GM19035 (cell line): Measurements from ENCODE around the gene ITPK1.

Source experiments
- ATAC-seq: cut with Tn5 transposase; IDR thresholded peaks from one replicate; pipeline ENCODE4 v1.9.1; 2021; ENCODE audit not compliant: unreplicated experiment

ITPK1 gene

GRCh38 chr14:92928961-92929688 is 186.6 kb downstream of the ITPK1 start:
- ATAC-seq = no peak

DNA sequence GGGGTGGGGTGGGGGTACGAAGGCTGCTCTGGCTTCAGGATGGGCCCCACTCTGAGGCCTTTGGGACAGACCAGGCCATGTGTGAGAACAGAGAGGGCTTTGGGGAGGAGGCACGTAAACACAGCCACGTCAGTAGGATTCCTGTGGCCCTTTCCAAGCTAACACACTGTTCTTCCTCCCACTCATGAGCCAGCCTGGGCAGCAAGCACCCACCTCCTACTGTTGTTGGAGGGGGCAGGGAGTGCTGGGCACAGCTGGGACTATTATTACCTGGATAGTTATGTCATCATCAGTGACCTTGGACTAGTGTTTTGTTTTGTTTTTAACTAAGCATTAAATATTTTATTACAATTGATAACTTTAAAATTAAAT is 187.5 kb downstream of the ITPK1 start:
- ATAC-seq = no peak

DNA sequence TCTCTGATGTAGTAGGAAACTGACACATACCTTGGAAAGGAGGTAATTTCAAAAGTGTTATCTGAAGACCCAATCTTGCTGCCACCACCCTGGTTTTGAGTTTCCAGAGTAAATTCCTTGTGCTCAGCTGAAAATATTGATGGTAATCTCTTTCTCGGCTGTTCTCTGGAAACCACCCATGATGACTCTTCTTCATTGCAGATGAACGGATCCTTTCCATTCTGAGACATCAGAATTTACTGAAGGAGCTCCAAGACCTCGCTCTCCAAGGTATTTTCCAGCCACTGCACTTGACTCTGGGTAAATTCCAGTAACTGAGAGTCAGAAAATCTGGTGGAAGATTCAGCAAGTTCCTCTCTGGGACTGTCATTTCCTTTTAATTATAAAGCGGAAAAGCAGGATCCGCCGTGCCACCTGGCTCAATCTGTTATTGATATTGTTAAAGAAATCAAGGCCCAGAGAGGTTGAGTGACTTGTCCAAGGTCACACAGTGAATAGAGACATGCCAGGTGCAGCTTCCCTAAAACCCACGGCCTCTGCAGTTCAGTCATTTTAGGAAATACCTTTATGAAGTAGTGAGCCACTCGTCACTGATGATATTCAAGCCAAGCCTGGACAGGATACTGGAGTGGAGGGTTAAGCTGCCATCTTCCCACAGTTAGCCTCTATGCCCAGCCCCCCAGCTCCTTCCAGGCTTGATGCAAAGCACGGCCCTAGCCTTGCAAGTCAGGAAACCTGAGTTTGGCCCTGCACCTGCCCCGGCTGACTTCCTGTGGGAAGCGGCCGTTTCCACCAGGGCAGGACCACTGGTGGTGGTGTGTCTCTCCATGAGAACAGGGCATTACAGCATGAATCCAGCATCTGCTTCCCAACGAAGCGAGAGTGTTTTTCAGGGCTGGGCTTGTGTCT is 188.1 kb downstream of the ITPK1 start:
- ATAC-seq = no peak

GRCh38 chr14:92926931-92927330 is 188.8 kb downstream of the ITPK1 start:
- ATAC-seq = no peak

- no peak for ATAC-seq
Observed at GRCh38 chr14:92926180-92926845, 189.4 kb downstream of the ITPK1 start.

DNA sequence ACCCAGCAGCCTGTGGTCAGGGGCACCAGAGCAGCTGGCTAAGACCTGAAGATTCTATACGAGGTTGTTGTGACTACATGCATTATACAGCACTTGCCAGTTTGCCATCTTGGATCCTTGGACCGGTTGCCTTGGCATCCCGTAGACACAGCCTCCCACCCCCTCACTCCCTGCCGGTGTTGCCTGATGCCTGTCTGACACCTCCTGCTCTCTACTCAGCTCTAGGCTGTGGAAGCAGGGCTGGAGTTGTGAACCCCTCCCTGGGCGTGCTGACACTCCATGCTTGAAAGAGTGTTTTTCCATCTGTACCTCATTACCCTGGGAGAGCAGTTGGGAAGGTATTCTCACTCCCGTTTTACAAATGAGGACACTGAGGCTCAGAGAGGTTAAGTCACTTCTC is 190.3 kb downstream of the ITPK1 start:
- no peak for ATAC-seq

GRCh38 chr14:92924247-92924646 is 191.5 kb downstream of the ITPK1 start:
- no peak for ATAC-seq

DNA sequence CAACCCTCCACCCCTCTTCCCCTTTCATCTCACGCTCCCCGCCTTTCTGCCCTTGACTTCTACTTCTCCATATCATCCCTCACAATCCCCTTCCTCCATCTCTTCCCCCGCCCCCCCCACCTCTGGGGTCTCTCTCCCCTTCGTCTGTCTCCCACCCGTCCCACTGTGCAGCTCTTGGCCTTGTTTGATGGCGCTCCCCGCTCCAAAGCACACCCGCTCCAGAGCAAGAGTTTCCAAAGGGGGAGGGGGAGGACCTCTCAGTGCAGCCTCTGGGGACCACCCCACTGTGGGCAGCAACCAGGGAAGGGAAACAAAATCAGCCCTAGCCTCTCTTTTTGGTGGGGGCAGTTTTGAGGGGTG is 192.0 kb downstream of the ITPK1 start:
- no peak for ATAC-seq

GRCh38 chr14:92922883-92923743 is 192.6 kb downstream of the ITPK1 start, which contains the start of gene CHGA:
TSS of gene CHGA (plus strand) at chr14:92923150. CDS start at chr14:92923360, 210 bp downstream.
- ATAC-seq = no peak

DNA sequence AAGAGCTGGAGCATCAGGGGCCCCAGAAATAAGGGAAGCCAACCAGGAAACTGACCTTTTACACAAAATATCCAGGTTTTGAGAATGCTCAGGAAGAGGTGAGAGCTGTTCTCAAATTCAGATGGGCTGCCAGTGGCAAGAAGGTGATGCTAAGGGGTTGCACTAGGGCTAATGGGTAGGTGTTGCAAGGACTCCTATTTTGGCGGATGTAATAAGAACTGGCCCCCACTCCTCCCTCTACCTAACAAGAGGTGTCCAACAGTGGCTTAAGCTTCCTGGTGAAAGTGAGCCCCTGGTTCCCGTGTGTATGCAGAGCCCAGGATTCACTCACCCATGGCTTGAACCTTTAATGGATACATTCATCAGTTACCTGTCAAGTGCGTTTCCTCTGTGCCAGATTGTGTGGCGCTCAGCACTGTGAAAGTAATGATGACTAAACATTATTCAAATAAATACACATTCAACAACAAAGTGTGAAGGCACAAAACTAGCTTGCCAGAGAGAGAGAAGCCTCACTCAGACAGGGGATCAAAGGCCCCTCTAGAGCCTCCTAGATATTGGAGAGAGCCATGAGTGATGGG is 193.5 kb downstream of the ITPK1 start:
- no peak for ATAC-seq

- ATAC-seq = no peak
Observed at GRCh38 chr14:92920001-92920400, 195.7 kb downstream of the ITPK1 start.

- no peak for ATAC-seq
Observed at GRCh38 chr14:92917956-92918355, 197.8 kb downstream of the ITPK1 start.

DNA sequence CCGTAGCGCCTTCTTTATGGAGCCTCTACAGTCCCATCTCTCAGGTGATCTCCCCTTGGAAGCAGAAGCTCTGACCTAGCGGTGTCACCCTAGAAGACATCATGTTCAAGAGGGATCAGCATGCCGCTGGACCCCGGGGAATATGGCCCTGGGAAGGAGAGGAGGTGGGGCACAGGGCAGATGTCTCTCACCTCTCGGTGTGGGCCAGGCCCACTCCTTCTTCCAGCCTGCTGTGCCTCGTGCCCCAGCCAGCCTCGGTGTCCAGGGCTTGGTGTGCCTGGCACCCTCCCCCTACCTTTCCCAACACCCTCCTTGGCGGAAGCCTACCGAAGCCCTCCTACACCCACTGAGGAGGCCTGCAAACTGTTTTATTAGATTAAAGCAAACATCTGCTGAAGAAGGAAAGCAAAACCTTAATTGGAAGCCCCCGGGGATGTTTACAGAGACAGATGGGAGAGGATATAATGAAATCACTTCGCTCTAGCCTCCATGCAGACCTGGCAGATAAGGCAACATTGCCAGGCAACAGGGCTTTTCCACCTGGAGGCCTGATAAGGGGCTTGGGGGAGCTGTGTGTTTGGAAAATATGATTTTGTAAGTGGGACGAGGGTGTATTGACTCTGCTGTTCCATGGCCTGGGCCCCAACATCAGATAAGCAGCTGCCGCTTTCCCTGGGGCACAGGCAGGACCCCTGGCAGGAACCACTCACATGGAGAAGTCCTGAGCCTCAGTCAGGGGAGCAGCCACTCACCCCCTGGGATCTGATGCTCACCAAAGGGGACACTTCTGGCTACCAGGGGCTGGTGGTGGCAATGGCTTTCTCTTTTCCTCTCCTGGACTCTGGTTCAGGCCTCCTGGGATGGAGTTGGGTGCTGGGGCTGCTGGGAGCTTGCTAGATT is 198.4 kb downstream of the ITPK1 start:
- ATAC-seq = no peak

GRCh38 chr14:92916201-92916600 is 199.5 kb downstream of the ITPK1 start:
- ATAC-seq = no peak

- no peak for ATAC-seq
Observed at GRCh38 chr14:92914087-92914656, 201.6 kb downstream of the ITPK1 start.

GRCh38 chr14:92907316-92907911 is 208.3 kb downstream of the ITPK1 start:
- ATAC-seq = no peak

DNA sequence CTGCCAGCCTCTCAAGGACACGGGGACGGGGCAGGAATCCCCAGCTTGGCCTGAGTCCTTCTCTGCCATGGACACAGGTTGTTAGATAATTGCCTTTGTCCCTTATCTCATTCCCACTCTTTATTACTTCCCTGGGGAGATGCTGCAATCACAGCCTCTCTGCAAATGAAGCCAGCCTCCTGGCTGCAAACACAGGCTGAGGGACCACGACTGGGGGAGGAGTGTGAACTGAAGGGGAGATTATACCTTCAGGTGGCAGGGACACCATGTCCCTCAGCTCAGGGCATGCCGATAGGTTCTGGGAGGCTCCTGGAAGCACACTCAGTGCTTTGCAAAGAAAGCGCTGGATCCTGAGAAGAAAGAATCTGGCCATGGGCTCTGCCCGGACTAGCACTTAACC is 208.9 kb downstream of the ITPK1 start:
- ATAC-seq = no peak

DNA sequence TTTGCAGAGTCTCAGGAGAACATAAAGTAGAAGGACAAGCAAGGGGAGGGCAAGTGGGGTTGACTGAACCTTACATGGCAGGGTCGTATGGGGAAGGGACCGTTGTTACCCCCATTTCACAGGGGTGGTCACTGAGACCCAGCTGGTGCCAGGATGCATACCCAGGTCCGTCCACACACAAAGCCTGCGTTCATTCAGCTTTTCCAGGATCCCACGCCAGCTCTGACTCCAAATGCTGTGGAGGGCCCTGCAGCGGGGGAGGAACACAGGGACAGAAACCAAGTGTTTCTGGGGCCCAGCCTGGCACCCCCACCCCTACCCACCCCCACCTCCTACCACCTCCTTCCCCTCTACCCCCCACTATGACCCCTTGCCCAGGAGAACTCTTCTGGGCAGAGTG is 209.3 kb downstream of the ITPK1 start:
- no peak for ATAC-seq

GRCh38 chr14:92905667-92906066 is 210.1 kb downstream of the ITPK1 start:
- ATAC-seq = no peak
